HEK293T (cell line): ENCODE data around the gene TBC1D1.

ENCODE experiments used
- ARNT ChIP-seq: fragments of 450-650 bp; IDR thresholded peaks from 2 replicates; pipeline ENCODE4 v1.6.1; 2017; ENCODE audit warnings: mild to moderate bottlenecking
- BHLHE40 ChIP-seq: fragments of 450-650 bp; IDR thresholded peaks from 2 replicates; pipeline ENCODE4 v1.6.1; 2016; ENCODE audit warnings: mild to moderate bottlenecking, moderate library complexity, borderline replicate concordance
- CTBP1 ChIP-seq: fragments of 450-650 bp; IDR thresholded peaks from 2 replicates; pipeline ENCODE4 v1.6.1; 2016; ENCODE audit warnings: borderline replicate concordance
- ELF4 ChIP-seq: fragments of 450-650 bp; IDR thresholded peaks from 2 replicates; pipeline ENCODE4 v1.6.1; 2017; ENCODE audit warnings: antibody characterized with exemption
- FOXK2 ChIP-seq: fragments of 450-650 bp; IDR thresholded peaks from 2 replicates; pipeline ENCODE4 v1.6.1; 2016; ENCODE audit warnings: mild to moderate bottlenecking
- FOXM1 ChIP-seq: fragments of 450-650 bp; IDR thresholded peaks from 2 replicates; pipeline ENCODE4 v1.6.1; 2017; ENCODE audit warnings: mild to moderate bottlenecking, borderline replicate concordance
- NFRKB ChIP-seq: fragments of 450-650 bp; IDR thresholded peaks from 2 replicates; pipeline ENCODE4 v1.6.1; 2016; ENCODE audit warnings: mild to moderate bottlenecking, moderate library complexity
- SP1 ChIP-seq: fragments of 450-650 bp; IDR thresholded peaks from 2 replicates; pipeline ENCODE4 v1.6.1; 2017
- SUZ12 ChIP-seq: fragments of 450-650 bp; IDR thresholded peaks from 2 replicates; pipeline ENCODE4 v1.6.1; 2016; ENCODE audit warnings: mild to moderate bottlenecking
- TARDBP ChIP-seq: fragments of 450-650 bp; IDR thresholded peaks from 2 replicates; pipeline ENCODE4 v1.6.1; 2016
- ZNF384 ChIP-seq: fragments of 450-650 bp; IDR thresholded peaks from 2 replicates; pipeline ENCODE4 v1.6.1; 2016
- TF ChIP-seq, protein P1 (sequence below): fragments of 450-650 bp; IDR thresholded peaks from 2 replicates; pipeline ENCODE4 v1.6.1; 2016

- TF ChIP-seq FOXK2: no peak
- TF ChIP-seq NFRKB: no peak
- TF ChIP-seq TARDBP: no peak
- no peak for TF ChIP-seq FOXM1
- TF ChIP-seq CTBP1: no peak
- no peak for TF ChIP-seq SP1
- no peak for TF ChIP-seq BHLHE40
- TF ChIP-seq SUZ12: no peak
- TF ChIP-seq ARNT: no peak
- no peak for TF ChIP-seq ZNF384
- no peak for TF ChIP-seq ELF4
- TF ChIP-seq, protein P1, sequence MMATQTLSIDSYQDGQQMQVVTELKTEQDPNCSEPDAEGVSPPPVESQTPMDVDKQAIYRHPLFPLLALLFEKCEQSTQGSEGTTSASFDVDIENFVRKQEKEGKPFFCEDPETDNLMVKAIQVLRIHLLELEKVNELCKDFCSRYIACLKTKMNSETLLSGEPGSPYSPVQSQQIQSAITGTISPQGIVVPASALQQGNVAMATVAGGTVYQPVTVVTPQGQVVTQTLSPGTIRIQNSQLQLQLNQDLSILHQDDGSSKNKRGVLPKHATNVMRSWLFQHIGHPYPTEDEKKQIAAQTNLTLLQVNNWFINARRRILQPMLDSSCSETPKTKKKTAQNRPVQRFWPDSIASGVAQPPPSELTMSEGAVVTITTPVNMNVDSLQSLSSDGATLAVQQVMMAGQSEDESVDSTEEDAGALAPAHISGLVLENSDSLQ: no peak
These were observed 4.4 kb downstream of the TBC1D1 start for GRCh38 chr4:37895271-37895670.
